Ishikawa (cell line): Measurements from ENCODE around the gene PRDM16.

Source experiments
- MAX ChIP-seq: IDR thresholded peaks from 2 replicates; pipeline ENCODE4 v1.6.1; 2012
- RAD21 ChIP-seq: IDR thresholded peaks from 2 replicates; pipeline ENCODE4 v1.6.1; 2012; ENCODE audit warnings: low read depth
- YY1 ChIP-seq: IDR thresholded peaks from 2 replicates; pipeline ENCODE4 v1.6.1; 2012; ENCODE audit warnings: low read depth

- no peak for TF ChIP-seq RAD21
- no peak for TF ChIP-seq MAX
- no peak for TF ChIP-seq YY1
These were observed 6.9 kb upstream of the PRDM16 start for GRCh38 chr1:3061981-3062615.
